Measurements from ENCODE around the gene NR1I3.

Gene NR1I3

DNA sequence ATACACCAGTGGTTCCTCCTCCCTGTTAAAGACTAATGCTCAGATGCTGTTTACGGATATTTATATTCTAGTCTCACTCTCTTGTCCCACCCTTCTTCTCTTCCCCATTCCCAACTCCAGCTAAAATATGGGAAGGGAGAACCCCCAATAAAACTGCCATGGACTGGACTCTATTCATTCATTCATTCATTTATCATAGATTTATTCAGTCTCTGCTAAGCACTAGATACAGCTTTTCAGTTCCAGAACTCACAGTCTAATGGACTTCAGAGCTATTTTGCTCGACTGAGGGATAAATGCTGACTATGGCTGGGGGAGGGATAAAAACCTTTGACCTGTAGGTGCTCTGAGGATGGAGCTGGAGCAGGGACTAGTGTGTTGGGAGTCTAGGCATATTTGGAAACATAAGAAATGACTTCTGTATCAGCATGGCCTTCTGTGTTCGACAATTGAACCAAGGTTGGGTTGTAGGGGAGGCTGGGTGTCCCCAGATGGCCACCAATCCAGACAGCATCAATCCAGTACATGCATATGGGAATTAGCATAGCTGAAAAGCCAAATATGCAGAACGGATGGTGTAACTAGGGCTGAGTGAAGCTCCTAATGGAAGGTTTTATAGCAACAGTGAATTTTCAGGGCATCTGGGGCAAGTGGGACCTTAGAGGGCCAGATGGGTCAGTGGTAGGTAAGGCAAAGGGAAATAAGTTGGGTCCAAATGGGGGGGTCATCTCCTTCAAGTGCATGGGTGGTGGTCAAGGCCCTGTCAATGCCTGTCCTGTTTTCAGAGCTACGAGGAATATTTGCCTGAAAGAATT lies 18.7 kb downstream of the NR1I3 start:
- no peak overlapping the region for H3K4me2 ChIP-seq (ENCODE audit: insufficient read depth, low read length, poor library complexity, severe bottlenecking)
- H3K27me3 ChIP-seq (ENCODE audit: control insufficient read depth in 3 of 3, insufficient read depth in 3 of 3, low read depth in 1 of 3, low read length in 3 of 3): peaks cover 0 to 4% (median 0%) of the 10 kb centered on the region in 3 experiments
- no peak overlapping the region for H4K91ac ChIP-seq (ENCODE audit: low read depth, low read length, poor library complexity)
- no peak overlapping the region for H2BK15ac ChIP-seq (ENCODE audit: low read length)
- H3K27ac ChIP-seq (replicated peaks; ENCODE audit: low read length): no peak overlapping the region
- no peaks in the 10 kb centered on the region for H3K79me1 ChIP-seq (ENCODE audit: low read depth, low read length)
- H3K36me3 ChIP-seq (replicated peaks in 1 of 2; ENCODE audit: control insufficient read depth in 2 of 2, insufficient read depth in 2 of 2, low read length in 2 of 2): peaks cover 2 to 10% of the 10 kb centered on the region in 2 donors
- WGBS, 2 donors (ENCODE audit: extremely low coverage in 2 of 2, insufficient read length in 2 of 2, insufficient replicate concordance in 1 of 2): no CpG with 5 or more reads among the region's 5 CpGs
- H3K4me3 ChIP-seq (ENCODE audit: low read length in 2 of 2): no peak overlapping the region
- no peak overlapping the region for H4K8ac ChIP-seq (ENCODE audit: low read depth, low read length)
- H2AFZ ChIP-seq (ENCODE audit: low read length): no peak overlapping the region
- H3K9ac ChIP-seq (ENCODE audit: low read depth, low read length, poor library complexity): no peak overlapping the region
- no peaks in the 10 kb centered on the region for H3K9me3 ChIP-seq (replicated peaks in 1 of 2; ENCODE audit: control insufficient read depth in 2 of 2, insufficient read depth in 1 of 2, low read depth in 1 of 2, low read length in 2 of 2)
- no peak overlapping the region for H3K18ac ChIP-seq (ENCODE audit: low read length)
- H3K4me1 ChIP-seq (ENCODE audit: control insufficient read depth in 2 of 2, insufficient read depth in 1 of 2, low read depth in 1 of 2, low read length in 2 of 2): peaks cover 4 to 6% of the 10 kb centered on the region in 2 donors
- H2AK5ac ChIP-seq (ENCODE audit: low read depth, low read length): no peak overlapping the region
- H2BK12ac ChIP-seq (ENCODE audit: low read length): no peak overlapping the region
- no peak overlapping the region for H3K23ac ChIP-seq (ENCODE audit: low read depth, low read length, poor library complexity)
- no peak overlapping the region for H3K14ac ChIP-seq (ENCODE audit: low read length)
- no peak overlapping the region for H2BK5ac ChIP-seq (ENCODE audit: low read length)
- no peak overlapping the region for H3K4ac ChIP-seq (ENCODE audit: low read length)
- no peak for DNase-seq (ENCODE audit: low spot score)
- no peak overlapping the region for H2BK120ac ChIP-seq (ENCODE audit: low read depth, low read length)

DNA sequence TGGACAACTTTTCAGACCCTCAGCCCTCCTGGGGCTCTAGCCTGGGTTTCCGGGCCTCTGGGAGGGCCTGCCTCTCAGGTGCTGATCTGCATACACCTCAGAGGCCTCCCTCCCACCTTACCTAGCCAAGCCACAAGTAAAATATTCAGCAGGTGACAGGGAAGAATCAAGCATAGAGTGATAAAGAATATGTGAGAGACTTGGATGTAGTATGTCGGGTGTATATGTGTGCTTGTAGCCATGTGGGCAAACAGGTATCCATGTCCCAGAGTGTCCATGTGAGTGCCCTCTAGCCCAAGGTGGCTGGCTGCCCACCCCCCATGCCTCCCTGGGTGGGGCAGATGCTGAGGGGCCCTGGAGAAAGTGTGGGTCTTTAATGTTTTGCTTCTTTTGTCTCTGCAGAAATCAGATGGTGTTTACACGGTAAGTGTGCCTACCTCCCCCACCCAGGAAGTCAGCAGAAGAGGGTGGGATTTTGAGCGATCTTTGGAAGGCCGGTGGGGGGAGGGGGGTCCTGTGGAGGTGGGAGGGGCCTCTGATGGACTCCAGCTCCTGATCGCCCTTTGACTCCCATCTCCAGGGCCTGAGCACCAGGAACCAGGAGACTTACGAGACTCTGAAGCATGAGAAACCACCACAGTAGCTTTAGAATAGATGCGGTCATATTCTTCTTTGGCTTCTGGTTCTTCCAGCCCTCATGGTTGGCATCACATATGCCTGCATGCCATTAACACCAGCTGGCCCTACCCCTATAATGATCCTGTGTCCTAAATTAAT lies 19.5 kb downstream of the NR1I3 start:
- Histone ChIP-seq H3K36me3 (replicated peaks in 1 of 2; ENCODE audit: control insufficient read depth in 2 of 2, insufficient read depth in 2 of 2, low read length in 2 of 2) (peaks cover 8 to 18% of the 10 kb centered on the region in 2 donors), H3K4me2 (ENCODE audit: insufficient read depth, low read length, poor library complexity, severe bottlenecking) (no peak overlapping the region), H3K79me1 (ENCODE audit: low read depth, low read length) (no peaks in the 10 kb centered on the region), H3K27ac (replicated peaks; ENCODE audit: low read length) (no peak overlapping the region), H2BK12ac (ENCODE audit: low read length) (no peak overlapping the region), H3K9me3 (replicated peaks in 1 of 2; ENCODE audit: control insufficient read depth in 2 of 2, insufficient read depth in 1 of 2, low read depth in 1 of 2, low read length in 2 of 2) (no peaks in the 10 kb centered on the region), H2BK120ac (ENCODE audit: low read depth, low read length) (no peak overlapping the region), H3K4ac (ENCODE audit: low read length) (no peak overlapping the region), H2AFZ (ENCODE audit: low read length) (no peak overlapping the region), H2BK15ac (ENCODE audit: low read length) (no peak overlapping the region), H4K91ac (ENCODE audit: low read depth, low read length, poor library complexity) (no peak overlapping the region), H3K27me3 (ENCODE audit: control insufficient read depth in 3 of 3, insufficient read depth in 3 of 3, low read depth in 1 of 3, low read length in 3 of 3) (peaks cover 0 to 4% (median 0%) of the 10 kb centered on the region in 3 experiments), H3K4me1 (ENCODE audit: control insufficient read depth in 2 of 2, insufficient read depth in 1 of 2, low read depth in 1 of 2, low read length in 2 of 2) (peaks cover 4 to 6% of the 10 kb centered on the region in 2 donors), H3K9ac (ENCODE audit: low read depth, low read length, poor library complexity) (no peak overlapping the region), H3K14ac (ENCODE audit: low read length) (no peak overlapping the region), H2AK5ac (ENCODE audit: low read depth, low read length) (no peak overlapping the region), H4K8ac (ENCODE audit: low read depth, low read length) (no peak overlapping the region), H2BK5ac (ENCODE audit: low read length) (no peak overlapping the region), H3K18ac (ENCODE audit: low read length) (peak overlapping the region; percentile 49), H3K23ac (ENCODE audit: low read depth, low read length, poor library complexity) (no peak overlapping the region), H3K4me3 (ENCODE audit: low read length in 2 of 2) (no peak overlapping the region)
- WGBS, 2 donors (ENCODE audit: extremely low coverage in 2 of 2, insufficient read length in 2 of 2, insufficient replicate concordance in 1 of 2): no CpG with 5 or more reads among the region's 8 CpGs
- DNase-seq (ENCODE audit: low spot score): no peak

DNA sequence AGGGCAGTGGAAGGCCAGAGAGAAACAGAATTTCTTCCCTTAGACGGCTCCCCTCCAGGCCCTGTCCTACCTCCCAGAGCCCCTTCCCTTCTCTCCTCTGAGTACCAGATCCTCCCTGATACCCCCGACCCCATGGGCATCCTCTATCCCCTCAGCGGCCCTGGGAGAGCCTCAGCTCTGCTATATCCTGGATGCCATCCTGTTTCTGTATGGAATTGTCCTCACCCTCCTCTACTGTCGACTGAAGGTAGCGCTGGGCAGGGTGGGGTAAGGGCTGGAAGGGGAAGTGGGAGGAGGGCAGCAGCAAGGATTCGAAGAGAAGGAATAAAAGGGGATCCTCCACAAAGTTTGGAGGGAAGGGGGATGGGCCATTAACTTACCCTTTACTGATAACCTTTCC lies 20.2 kb downstream of the NR1I3 start:
- Histone ChIP-seq H3K27ac (replicated peaks; ENCODE audit: low read length) (no peak overlapping the region), H2BK120ac (ENCODE audit: low read depth, low read length) (no peak overlapping the region), H3K79me1 (ENCODE audit: low read depth, low read length) (no peaks in the 10 kb centered on the region), H3K9ac (ENCODE audit: low read depth, low read length, poor library complexity) (no peak overlapping the region), H2BK5ac (ENCODE audit: low read length) (no peak overlapping the region), H3K4ac (ENCODE audit: low read length) (no peak overlapping the region), H2BK15ac (ENCODE audit: low read length) (no peak overlapping the region), H3K14ac (ENCODE audit: low read length) (no peak overlapping the region), H4K8ac (ENCODE audit: low read depth, low read length) (no peak overlapping the region), H3K36me3 (replicated peaks in 1 of 2; ENCODE audit: control insufficient read depth in 2 of 2, insufficient read depth in 2 of 2, low read length in 2 of 2) (peaks cover 13 to 24% of the 10 kb centered on the region in 2 donors), H3K4me1 (ENCODE audit: control insufficient read depth in 2 of 2, insufficient read depth in 1 of 2, low read depth in 1 of 2, low read length in 2 of 2) (peaks cover 4 to 6% of the 10 kb centered on the region in 2 donors), H3K4me2 (ENCODE audit: insufficient read depth, low read length, poor library complexity, severe bottlenecking) (no peak overlapping the region), H2BK12ac (ENCODE audit: low read length) (no peak overlapping the region), H3K27me3 (ENCODE audit: control insufficient read depth in 3 of 3, insufficient read depth in 3 of 3, low read depth in 1 of 3, low read length in 3 of 3) (peaks cover 0 to 4% (median 0%) of the 10 kb centered on the region in 3 experiments), H3K23ac (ENCODE audit: low read depth, low read length, poor library complexity) (no peak overlapping the region), H4K91ac (ENCODE audit: low read depth, low read length, poor library complexity) (no peak overlapping the region), H2AFZ (ENCODE audit: low read length) (peak overlapping the region; percentile 1), H3K4me3 (ENCODE audit: low read length in 2 of 2) (no peak overlapping the region), H3K18ac (ENCODE audit: low read length) (no peak overlapping the region), H3K9me3 (replicated peaks in 1 of 2; ENCODE audit: control insufficient read depth in 2 of 2, insufficient read depth in 1 of 2, low read depth in 1 of 2, low read length in 2 of 2) (no peaks in the 10 kb centered on the region), H2AK5ac (ENCODE audit: low read depth, low read length) (no peak overlapping the region)
- WGBS, 2 donors (ENCODE audit: extremely low coverage in 2 of 2, insufficient read length in 2 of 2, insufficient replicate concordance in 1 of 2): no CpG with 5 or more reads among the region's 6 CpGs
- no peak for DNase-seq (ENCODE audit: low spot score)
